HepG2 (cell line): ENCODE results near the gene CKAP5. TPM values are rescaled to one million over a fixed set of nuclear protein-coding genes. Genes with fewer than 3 reads are reported as not detected.

Experiments used
- ARNT2 ChIP-seq: sonication (generic); formaldehyde crosslinking; IDR thresholded peaks from 2 replicates; pipeline ENCODE4 v1.8.0; 2022; ENCODE audit warnings: mild to moderate bottlenecking, low read depth, missing genetic modification reagents, moderate library complexity
- ATRX ChIP-seq: sonication (generic); formaldehyde crosslinking; IDR thresholded peaks from 2 replicates; pipeline ENCODE4 v1.4.0; 2020; ENCODE audit warnings: missing genetic modification reagents, borderline replicate concordance
- DPF2 ChIP-seq: sonication (generic); formaldehyde crosslinking; IDR thresholded peaks from 2 replicates; pipeline ENCODE4 v1.4.0; 2020; ENCODE audit warnings: mild to moderate bottlenecking, low read depth, missing genetic modification reagents, borderline replicate concordance
- HDAC2 ChIP-seq: sonication (generic); formaldehyde crosslinking; IDR thresholded peaks from 2 replicates; pipeline ENCODE4 v1.4.0; 2020; ENCODE audit warnings: missing genetic modification reagents
- HMG20B ChIP-seq: conservative IDR thresholded peaks from 2 replicates; pipeline ENCODE4 v1.6.1; 2016; ENCODE audit warnings: missing genetic modification reagents, missing compliant biosample characterization
- KLF11 ChIP-seq: IDR thresholded peaks from 2 replicates; pipeline ENCODE4 v1.6.1; 2016; ENCODE audit warnings: missing compliant biosample characterization
- MYNN ChIP-seq: sonication (generic); formaldehyde crosslinking; IDR thresholded peaks from 2 replicates; pipeline ENCODE4 v1.4.0; 2020; ENCODE audit warnings: mild to moderate bottlenecking, low read depth, missing genetic modification reagents
- ZBTB7B ChIP-seq: sonication (generic); formaldehyde crosslinking; IDR thresholded peaks from 2 replicates; pipeline ENCODE4 v1.4.0; 2020; ENCODE audit warnings: missing genetic modification reagents
- ZNF101 ChIP-seq: sonication (generic); formaldehyde crosslinking; IDR thresholded peaks from 2 replicates; pipeline ENCODE4 v1.4.0; 2020; ENCODE audit warnings: mild to moderate bottlenecking, low read depth, missing genetic modification reagents, borderline replicate concordance
- ZNF782 ChIP-seq: sonication (generic); formaldehyde crosslinking; IDR thresholded peaks from 2 replicates; pipeline ENCODE4 v1.4.0; 2020; ENCODE audit warnings: missing genetic modification reagents, mild to moderate bottlenecking, borderline replicate concordance
- ZNF841 ChIP-seq: sonication (generic); formaldehyde crosslinking; IDR thresholded peaks from 2 replicates; pipeline ENCODE4 v1.8.1; 2023; ENCODE audit warnings: missing genetic modification reagents, borderline replicate concordance
- polyA plus RNA-seq, 8 experiments: library from polyadenylated mRNA; depleted of rRNA in 3 of 8; stranded (reverse) in 7 of 8; unstranded in 1 of 8; fragments of >200 nt; fragmentation: Illumina TruSeq in 4 of 8; extraction: Trizol in 4 of 8; gene quantifications; 2 replicates each; pipeline versions ENCODE4 v1.2.1 to v1.2.3, GENCODE V29; 2011 to 2016; ENCODE audit warnings: low read depth in 4 of 8, missing spikeins in 1 of 8, mixed read lengths in 1 of 8; ENCODE audit not compliant: insufficient read depth in 1 of 8
- total RNA-seq, 5 experiments: library from RNA; depleted of rRNA; stranded (reverse); fragments of >200 nt; fragmentation: Illumina TruSeq; extraction: Trizol; gene quantifications; 2 replicates each; pipeline ENCODE4 v1.2.3, GENCODE V29; 2016; ENCODE audit warnings: low read depth in 1 of 5
- TF ChIP-seq, protein P1 (sequence below): sonication (generic); formaldehyde crosslinking; IDR thresholded peaks from 2 replicates; pipeline ENCODE4 v1.8.1; 2023; ENCODE audit warnings: mild to moderate bottlenecking, inconsistent platforms, moderate library complexity, missing genetic modification reagents, borderline replicate concordance
- TF ChIP-seq, protein P2 (sequence below): sonication (generic); formaldehyde crosslinking; IDR thresholded peaks from 2 replicates; pipeline ENCODE4 v1.4.0; 2020; ENCODE audit warnings: missing genetic modification reagents, low read depth, mild to moderate bottlenecking, borderline replicate concordance
- TF ChIP-seq, protein P3 (sequence below): sonication (generic); formaldehyde crosslinking; IDR thresholded peaks from 2 replicates; pipeline ENCODE4 v1.8.1; 2023; ENCODE audit warnings: mild to moderate bottlenecking, missing genetic modification reagents
- TF ChIP-seq, protein P4 (sequence below): sonication (generic); formaldehyde crosslinking; IDR thresholded peaks from 2 replicates; pipeline ENCODE4 v1.9.0; 2022; ENCODE audit warnings: missing genetic modification reagents, mild to moderate bottlenecking, borderline replicate concordance
- TF ChIP-seq, protein P5 (sequence below): sonication (generic); formaldehyde crosslinking; IDR thresholded peaks from 2 replicates; pipeline ENCODE4 v1.4.0; 2020; ENCODE audit warnings: missing genetic modification reagents
- TF ChIP-seq, protein P6 (sequence below): sonication (generic); formaldehyde crosslinking; IDR thresholded peaks from 2 replicates; pipeline ENCODE4 v1.4.0; 2020; ENCODE audit warnings: mild to moderate bottlenecking, missing genetic modification reagents

The CKAP5 gene
- total and polyA plus RNA-seq, 2 of the 13 experiments (the other 11 are each of a cell fraction or from before 2014, with no cell fraction given) = 79.2 to 103 TPM

DNA sequence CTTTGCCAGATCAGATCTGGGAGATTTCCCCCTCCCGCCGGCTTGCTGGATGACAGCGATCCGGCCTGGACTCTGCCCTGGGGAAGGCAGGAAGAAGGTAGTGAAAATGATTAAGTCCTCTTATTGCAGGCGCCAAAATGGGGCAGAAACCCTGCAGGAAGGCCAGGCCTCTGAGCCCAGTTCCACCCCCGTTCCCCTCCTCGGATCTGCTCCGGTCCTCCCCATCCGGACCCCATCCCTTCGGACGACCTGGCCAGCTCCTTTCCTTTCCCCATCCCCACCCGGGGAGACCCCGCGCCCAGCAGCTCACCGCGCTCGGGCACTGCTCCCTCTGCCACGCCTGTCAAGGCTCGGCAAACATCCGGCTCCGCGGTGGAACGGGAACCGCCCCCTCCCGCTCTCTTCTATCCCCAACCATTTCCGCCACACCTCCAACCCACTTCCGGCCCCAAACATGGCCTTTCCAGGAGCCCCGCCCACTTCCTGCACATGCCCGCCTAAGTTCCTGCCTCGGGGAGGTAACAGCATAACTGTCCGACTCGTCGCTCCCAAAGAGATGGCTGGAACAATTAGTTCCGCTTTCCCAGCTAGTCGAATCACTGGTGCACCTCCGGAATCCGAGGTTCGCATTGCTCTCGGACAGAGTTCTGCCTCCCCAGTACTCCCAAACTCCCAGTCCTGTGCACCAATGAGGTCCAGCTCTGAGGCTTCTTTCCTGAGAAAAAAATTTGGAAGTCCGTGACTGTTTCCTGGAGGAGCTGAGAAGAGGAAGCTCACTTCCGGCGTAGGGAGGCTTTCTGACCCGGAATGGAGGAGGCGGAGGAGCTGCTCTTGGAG is 145.6 kb downstream of the CKAP5 start, which contains the start of the genes ARHGAP1 and ZNF408 (continued):
- TF ChIP-seq, protein P1, sequence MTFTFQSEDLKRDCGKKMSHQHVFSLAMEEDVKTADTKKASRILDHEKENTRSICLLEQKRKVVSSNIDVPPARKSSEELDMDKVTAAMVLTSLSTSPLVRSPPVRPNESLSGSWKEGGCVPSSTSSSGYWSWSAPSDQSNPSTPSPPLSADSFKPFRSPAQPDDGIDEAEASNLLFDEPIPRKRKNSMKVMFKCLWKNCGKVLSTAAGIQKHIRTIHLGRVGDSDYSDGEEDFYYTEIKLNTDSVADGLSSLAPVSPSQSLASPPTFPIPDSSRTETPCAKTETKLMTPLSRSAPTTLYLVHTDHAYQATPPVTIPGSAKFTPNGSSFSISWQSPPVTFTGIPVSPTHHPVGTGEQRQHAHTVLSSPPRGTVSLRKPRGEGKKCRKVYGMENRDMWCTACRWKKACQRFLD (CRISPR knock-in tag) = peak; percentile 71; the same call in 1 of the 2 replicates
- TF ChIP-seq KLF11 (CRISPR knock-in tag) (peak; percentile 93), DPF2 (no peak), MYNN (CRISPR knock-in tag) (0 out of 2 replicates have a peak, but pooled peaks have one; percentile 82), ZNF101 (CRISPR knock-in tag) (no peak), HMG20B (CRISPR knock-in tag) (0 out of 2 replicates have a peak, but pooled peaks have one; percentile 25), ARNT2 (CRISPR knock-in tag) (peak; percentile 85), HDAC2 (peak; percentile 71), ATRX (no peak), ZBTB7B (CRISPR knock-in tag) (peak; percentile 59; the same call in 1 of the 2 replicates), ZNF841 (CRISPR knock-in tag) (no peak), ZNF782 (CRISPR knock-in tag) (peak; percentile 57; the same call in 1 of the 2 replicates)
- TF ChIP-seq, protein P2, sequence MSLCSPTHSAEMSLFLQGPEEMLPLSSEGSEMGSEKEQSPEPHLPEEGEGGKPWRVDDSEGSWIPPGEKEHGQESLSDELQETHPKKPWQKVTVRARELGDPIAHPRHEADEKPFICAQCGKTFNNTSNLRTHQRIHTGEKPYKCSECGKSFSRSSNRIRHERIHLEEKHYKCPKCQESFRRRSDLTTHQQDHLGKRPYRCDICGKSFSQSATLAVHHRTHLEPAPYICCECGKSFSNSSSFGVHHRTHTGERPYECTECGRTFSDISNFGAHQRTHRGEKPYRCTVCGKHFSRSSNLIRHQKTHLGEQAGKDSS = peak; percentile 73; the same call in 1 of the 2 replicates
- TF ChIP-seq, protein P3, sequence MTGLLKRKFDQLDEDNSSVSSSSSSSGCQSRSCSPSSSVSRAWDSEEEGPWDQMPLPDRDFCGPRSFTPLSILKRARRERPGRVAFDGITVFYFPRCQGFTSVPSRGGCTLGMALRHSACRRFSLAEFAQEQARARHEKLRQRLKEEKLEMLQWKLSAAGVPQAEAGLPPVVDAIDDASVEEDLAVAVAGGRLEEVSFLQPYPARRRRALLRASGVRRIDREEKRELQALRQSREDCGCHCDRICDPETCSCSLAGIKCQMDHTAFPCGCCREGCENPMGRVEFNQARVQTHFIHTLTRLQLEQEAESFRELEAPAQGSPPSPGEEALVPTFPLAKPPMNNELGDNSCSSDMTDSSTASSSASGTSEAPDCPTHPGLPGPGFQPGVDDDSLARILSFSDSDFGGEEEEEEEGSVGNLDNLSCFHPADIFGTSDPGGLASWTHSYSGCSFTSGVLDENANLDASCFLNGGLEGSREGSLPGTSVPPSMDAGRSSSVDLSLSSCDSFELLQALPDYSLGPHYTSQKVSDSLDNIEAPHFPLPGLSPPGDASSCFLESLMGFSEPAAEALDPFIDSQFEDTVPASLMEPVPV = peak; percentile 92
- TF ChIP-seq, protein P4, sequence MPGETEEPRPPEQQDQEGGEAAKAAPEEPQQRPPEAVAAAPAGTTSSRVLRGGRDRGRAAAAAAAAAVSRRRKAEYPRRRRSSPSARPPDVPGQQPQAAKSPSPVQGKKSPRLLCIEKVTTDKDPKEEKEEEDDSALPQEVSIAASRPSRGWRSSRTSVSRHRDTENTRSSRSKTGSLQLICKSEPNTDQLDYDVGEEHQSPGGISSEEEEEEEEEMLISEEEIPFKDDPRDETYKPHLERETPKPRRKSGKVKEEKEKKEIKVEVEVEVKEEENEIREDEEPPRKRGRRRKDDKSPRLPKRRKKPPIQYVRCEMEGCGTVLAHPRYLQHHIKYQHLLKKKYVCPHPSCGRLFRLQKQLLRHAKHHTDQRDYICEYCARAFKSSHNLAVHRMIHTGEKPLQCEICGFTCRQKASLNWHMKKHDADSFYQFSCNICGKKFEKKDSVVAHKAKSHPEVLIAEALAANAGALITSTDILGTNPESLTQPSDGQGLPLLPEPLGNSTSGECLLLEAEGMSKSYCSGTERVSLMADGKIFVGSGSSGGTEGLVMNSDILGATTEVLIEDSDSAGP = peak; percentile 81; the same call in 1 of the 2 replicates
- TF ChIP-seq, protein P5, sequence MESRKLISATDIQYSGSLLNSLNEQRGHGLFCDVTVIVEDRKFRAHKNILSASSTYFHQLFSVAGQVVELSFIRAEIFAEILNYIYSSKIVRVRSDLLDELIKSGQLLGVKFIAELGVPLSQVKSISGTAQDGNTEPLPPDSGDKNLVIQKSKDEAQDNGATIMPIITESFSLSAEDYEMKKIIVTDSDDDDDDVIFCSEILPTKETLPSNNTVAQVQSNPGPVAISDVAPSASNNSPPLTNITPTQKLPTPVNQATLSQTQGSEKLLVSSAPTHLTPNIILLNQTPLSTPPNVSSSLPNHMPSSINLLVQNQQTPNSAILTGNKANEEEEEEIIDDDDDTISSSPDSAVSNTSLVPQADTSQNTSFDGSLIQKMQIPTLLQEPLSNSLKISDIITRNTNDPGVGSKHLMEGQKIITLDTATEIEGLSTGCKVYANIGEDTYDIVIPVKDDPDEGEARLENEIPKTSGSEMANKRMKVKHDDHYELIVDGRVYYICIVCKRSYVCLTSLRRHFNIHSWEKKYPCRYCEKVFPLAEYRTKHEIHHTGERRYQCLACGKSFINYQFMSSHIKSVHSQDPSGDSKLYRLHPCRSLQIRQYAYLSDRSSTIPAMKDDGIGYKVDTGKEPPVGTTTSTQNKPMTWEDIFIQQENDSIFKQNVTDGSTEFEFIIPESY (CRISPR knock-in tag) = 0 out of 2 replicates have a peak, but pooled peaks have one; percentile 32
- TF ChIP-seq, protein P6, sequence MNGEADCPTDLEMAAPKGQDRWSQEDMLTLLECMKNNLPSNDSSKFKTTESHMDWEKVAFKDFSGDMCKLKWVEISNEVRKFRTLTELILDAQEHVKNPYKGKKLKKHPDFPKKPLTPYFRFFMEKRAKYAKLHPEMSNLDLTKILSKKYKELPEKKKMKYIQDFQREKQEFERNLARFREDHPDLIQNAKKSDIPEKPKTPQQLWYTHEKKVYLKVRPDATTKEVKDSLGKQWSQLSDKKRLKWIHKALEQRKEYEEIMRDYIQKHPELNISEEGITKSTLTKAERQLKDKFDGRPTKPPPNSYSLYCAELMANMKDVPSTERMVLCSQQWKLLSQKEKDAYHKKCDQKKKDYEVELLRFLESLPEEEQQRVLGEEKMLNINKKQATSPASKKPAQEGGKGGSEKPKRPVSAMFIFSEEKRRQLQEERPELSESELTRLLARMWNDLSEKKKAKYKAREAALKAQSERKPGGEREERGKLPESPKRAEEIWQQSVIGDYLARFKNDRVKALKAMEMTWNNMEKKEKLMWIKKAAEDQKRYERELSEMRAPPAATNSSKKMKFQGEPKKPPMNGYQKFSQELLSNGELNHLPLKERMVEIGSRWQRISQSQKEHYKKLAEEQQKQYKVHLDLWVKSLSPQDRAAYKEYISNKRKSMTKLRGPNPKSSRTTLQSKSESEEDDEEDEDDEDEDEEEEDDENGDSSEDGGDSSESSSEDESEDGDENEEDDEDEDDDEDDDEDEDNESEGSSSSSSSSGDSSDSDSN (CRISPR knock-in tag) = peak; percentile 84
